NOMO-1 (cell line): ENCODE measurements around the gene C17orf113.

Experiments used
- DNase-seq, 2 experiments: peaks; one replicate each; lab custom pipeline; 2025; ENCODE audit not compliant: unreplicated experiment in 2 of 2; lab: John Stamatoyannopoulos, UW

The C17orf113 gene

DNA sequence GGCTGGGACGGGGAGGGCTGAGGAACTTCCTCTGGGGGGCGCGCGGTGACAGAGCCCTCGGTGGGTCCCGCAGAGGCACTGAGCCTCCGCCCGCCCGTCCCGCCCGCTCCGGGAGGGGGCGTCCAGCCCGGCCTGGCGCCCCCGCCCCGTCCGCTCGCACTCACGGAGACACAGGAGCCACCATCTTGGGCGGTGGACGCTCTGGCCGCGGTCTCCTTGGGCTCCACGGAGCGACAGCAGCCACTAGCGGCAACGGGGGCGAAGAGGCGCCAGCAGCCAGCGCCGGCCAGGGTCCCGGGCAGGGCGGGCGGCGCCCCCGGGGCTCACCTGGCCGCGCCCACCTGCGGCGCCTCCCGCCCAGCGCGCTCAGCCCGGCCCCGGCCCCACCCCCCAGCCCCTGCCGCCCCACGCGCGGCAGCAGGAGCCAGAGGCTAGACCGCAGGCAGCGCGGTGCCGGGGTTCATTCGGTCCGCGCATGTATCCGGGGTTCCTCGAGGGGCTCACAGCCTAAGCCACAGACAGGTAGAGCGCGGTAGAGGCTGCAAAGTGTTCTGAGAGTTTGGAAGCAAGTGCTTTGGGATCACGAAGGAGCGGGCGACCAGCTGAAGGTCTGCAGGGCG, at the start of gene C17orf113:
Gene C17orf113, minus strand, starts transcription at position 209 of the 620 bp plus-strand sequence. CDS start 7,225 bp downstream, outside the sequence.
- peak; percentile 41 to 50 for DNase-seq

- no peak for DNase-seq
Observed at GRCh38 chr17:42098730-42099399, 48.5 kb upstream of the C17orf113 start.

DNA sequence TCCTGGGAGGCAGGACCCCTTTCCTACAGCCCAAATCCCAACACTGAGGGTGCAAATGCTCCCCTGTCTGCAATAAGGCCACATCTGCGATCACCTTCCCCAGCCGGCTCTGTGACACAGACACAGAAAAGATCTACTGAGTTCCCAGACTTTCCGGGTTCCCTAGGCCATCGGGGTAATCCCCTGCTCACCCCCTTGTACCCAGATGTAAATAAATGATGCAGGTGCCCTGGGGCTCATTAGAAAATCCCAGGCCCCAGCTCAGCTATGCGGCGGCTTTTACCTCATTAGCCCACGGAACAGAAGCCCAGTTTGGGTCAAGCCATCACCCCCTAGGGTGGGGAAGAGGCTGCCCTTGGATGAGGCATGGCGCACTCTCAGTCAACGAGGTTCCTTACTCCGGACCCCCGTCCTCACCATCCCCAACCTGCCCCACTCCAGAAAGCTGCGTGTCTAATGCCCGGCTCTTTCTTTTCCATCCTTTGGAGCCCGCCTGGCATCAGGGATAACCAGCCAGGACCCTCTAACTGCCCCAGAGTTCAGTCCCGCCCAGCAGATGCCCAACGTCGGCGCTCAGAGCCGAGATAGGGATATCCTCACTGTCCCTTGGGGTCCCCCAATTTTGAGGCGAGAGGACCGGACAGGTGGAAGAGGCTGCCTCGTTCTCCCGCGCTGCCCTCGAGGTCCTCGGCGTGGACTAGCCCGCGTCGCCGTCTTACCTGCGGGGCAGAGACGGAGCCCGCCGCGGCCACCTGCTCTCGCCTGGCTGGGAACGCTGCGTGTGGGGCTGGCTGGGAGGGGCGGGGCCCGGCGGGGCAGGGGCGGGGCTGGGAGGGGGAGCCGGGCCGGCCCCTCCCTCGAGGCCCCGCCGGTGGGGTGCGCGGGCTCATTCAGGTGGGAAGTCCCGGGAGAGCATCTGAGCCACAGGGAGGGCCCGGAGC, 47.6 kb upstream of the C17orf113 start, which contains the start of gene ZNF385C:
Gene ZNF385C, minus strand, starts transcription at position 783 of the 941 bp plus-strand sequence. CDS start 35,417 bp downstream, outside the sequence.
- DNase-seq: no peak

DNA sequence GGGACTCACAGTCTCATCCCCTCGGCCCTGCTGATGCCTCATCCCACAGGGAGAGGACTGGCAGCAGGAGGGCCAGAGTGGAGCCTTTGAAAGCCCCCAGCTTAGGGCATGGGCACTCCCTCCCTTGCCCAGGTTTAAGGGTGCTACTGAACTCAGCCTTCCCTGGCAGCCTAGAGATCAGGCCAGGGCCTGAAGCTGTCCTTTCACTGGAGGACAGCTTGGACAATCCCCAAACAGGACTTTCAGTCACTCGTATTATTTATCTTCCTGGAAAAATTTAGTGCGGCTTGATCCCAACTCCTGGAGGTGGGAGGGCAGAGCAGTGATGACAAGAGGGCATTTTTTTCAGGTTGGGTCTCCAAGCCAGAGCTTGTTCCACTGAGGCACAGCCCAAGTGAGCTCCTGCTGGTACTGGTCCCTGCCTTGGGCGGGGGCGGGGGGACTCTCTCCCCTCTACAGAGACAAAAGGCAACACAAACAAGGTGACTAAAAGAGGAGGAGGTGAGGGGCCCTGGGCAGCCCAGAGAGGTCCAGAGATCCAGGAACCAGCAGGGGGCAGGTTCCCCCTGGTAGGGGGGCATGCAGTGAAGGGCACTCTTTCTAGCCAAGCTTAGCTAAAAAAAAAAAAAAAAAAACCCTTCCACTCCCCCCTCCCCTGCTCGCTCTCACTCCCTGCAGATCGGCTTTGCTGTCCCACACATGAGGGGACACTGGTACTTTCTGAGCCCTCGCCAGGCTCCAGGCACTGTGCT, 46.1 kb upstream of the C17orf113 start:
- no peak for DNase-seq

DNA sequence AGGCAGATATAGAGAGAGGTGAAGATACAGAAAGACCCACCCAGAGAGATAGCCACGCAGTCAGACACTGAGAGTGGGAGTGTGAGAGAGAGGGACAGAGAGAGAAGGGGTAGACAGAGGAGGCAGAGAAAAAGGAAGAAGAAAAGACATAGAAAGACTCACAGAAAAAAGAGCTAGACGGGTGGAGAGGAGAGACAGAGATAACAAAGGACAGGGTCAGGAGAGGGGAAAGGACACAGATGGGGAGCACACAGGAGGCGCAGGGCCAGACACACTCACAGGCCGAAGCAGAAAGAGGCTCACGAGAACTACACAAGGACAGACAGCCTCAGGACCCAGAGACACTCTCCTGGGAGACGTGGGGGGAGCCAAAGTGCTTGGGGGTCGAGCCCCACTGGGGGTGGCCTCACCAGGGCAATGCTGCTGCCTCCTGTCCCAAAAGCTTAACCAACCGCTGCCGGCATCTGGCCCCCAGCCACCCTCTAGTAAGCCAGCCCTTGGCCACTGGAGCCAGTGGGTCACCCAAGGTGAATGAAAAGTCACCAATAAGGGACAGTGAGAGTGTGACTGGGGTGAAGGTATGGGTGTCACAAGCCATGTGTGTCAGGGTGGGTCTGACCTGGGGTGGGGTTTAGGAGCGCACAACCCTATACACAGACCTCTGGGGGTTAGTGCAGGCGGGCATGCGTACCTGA, 44.1 kb upstream of the C17orf113 start:
- no peak for DNase-seq

GRCh38 chr17:42092939-42093338, 42.5 kb upstream of the C17orf113 start:
- no peak for DNase-seq

- no peak for DNase-seq
Observed at GRCh38 chr17:42090964-42091790, 40.8 kb upstream of the C17orf113 start.

DNA sequence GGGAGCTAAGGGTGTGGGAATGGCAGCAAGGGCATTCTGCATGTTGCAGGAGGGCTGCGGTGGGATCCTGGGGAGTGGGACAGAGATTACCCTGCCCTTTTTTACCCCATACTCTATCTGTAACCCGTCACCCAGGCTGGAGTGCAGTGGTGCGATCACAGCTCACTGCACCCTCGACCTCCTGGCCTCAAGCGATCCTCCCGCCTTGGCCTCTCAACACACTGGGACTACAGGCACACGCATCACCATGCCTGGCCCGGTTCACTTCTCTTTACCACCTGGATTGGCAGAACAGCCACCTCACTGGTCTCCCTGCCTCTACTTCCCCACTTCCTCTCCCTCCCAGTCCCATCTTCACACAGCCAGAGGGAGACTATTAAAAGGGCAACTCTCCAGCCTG, 38.3 kb upstream of the C17orf113 start:
- no peak for DNase-seq

GRCh38 chr17:42087736-42088705, 37.6 kb upstream of the C17orf113 start:
- DNase-seq: no peak

GRCh38 chr17:42087042-42087701, 36.8 kb upstream of the C17orf113 start:
- no peak for DNase-seq

DNA sequence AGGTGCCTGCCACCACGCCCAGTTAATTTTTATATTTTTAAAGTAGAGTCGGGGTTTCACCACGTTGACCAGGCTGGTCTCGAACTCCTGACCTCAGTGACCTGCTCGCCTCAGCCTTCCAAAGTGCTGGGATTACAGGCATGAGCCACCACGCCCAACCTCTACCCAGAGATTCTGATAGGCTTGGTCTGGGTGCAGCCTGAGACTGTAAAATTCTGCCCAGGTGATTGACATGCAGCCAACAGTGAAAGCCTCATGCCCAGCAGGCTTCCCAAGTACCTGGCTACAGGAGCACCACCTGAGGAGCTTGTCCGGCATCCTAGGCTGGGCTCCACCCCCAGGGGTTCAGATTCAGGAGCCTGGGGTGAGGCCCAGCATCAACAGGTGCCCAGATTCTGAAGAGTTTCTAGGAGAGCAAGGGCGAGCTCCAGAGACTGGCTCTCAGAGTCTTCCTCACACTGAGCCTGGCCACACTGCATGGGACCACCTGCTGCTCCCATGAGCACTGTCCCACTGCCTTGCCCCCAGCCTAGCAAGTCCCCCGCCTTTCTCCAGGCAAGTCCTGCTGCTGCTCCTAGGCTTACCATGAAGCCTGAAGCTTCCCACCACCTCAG, 31.2 kb upstream of the C17orf113 start:
- DNase-seq: no peak

DNA sequence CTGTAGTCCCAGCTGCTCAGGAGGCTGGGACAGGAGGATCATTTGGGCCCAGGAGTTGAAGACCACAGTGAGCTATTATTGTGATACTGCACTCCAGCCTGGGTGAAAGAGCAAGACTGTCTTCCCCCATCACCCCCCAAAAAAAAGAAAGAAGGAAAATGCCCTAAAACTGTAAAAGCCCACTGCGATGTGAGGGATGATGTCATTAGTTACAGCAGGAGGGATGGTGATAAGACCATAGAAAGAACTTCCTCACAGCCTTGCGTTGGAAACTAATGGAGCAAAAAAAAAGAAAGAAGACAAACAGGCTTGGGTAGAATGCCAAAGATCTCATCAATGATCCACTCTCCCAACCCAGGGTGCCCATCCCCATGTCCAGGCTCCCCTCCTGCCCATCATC, 29.1 kb upstream of the C17orf113 start:
- no peak for DNase-seq

- DNase-seq: no peak
Observed at GRCh38 chr17:42078396-42079043, 28.1 kb upstream of the C17orf113 start.

- DNase-seq: no peak
Observed at GRCh38 chr17:42077755-42078154, 27.4 kb upstream of the C17orf113 start.

- no peak for DNase-seq
Observed at GRCh38 chr17:42076797-42077559, 26.6 kb upstream of the C17orf113 start.

GRCh38 chr17:42075789-42076188, 25.4 kb upstream of the C17orf113 start:
- DNase-seq: no peak
